Gastrocnemius medialis (tissue), 4 donors: ENCODE data around the gene QSOX2. TPM values are rescaled to one million over a fixed set of nuclear protein-coding genes. Genes with fewer than 3 reads are reported as not detected.

Experiments
- ATAC-seq, 2 donors: fragments of 150-250 bp; one replicate each; pipeline ENCODE4 v1.9.1; 2016
- DNase-seq, 2 donors: peaks; one replicate each; pipeline ENCODE4 v3.0.0-alpha.2; 2019
- H3K27ac ChIP-seq, 4 donors: fragments of 200-600 bp; sonication (generic); 1 replicate in 1 of 4; 2 replicates in 3 of 4; pipeline ENCODE4 v1.5.1; 2016 to 2018; ENCODE audit warnings: mild to moderate bottlenecking in 2 of 4, moderate library complexity in 1 of 4
- H3K27me3 ChIP-seq, 3 donors: fragments of 200-600 bp; sonication (generic) in 2 of 3; 1 replicate in 1 of 3; 2 replicates in 2 of 3; pipeline versions ENCODE4 v1.5.1 to v1.6.0; 2016 to 2019; ENCODE audit warnings: mild to moderate bottlenecking in 1 of 3, moderate library complexity in 1 of 3
- H3K36me3 ChIP-seq, 2 donors: fragments of 200-600 bp; sonication (generic) in 1 of 2; one replicate each; pipeline ENCODE4 v1.5.1; 2017 to 2018
- H3K4me1 ChIP-seq, 2 donors: fragments of 200-600 bp; sonication (generic) in 1 of 2; one replicate each; pipeline ENCODE4 v1.5.1; 2016 to 2017; ENCODE audit warnings: mild to moderate bottlenecking in 2 of 2
- H3K4me3 ChIP-seq, 4 donors: fragments of 200-600 bp; sonication (generic) in 3 of 4; 1 replicate in 1 of 4; 2 replicates in 3 of 4; pipeline ENCODE4 v1.5.1; 2016 to 2019; ENCODE audit warnings: mild to moderate bottlenecking in 2 of 4
- H3K9me3 ChIP-seq, 3 donors: fragments of 200-600 bp; sonication (generic) in 2 of 3; 1 replicate in 1 of 3; 2 replicates in 2 of 3; pipeline ENCODE4 v1.5.1; 2016 to 2019
- POLR2A ChIP-seq, 2 donors: fragments of 450-650 bp; IDR thresholded peaks; one replicate each; pipeline ENCODE4 v1.6.1; 2017; ENCODE audit warnings: antibody characterized with exemption in 2 of 2, mild to moderate bottlenecking in 2 of 2, moderate library complexity in 2 of 2
- in situ Hi-C, 4 donors: fragments of 200-750 bp; cut with MboI; loops; one replicate each; pipeline versions ENCODE4 v1.15.0 to v1.8.0; 2017; ENCODE audit warnings: low sequenced_read_pairs in 4 of 4
- intact Hi-C: fragments of 100-400 bp; cut with DNase I; formaldehyde crosslinking; loops from one replicate; pipeline ENCODE4 v1.15.1; 2023; ENCODE audit warnings: low total_unique reads
- total RNA-seq, 4 donors: library from RNA; depleted of rRNA; stranded (reverse); fragments of >200 nt; gene quantifications; one replicate each; pipeline versions ENCODE4 v1.1.0 to v1.2.3, GENCODE V29; 2016
- TF ChIP-seq, protein P1 (sequence below), 5 experiments: fragments of 450-650 bp in 3 of 5; fragments of 200-600 bp in 2 of 5; sonication (generic) in 2 of 5; IDR thresholded peaks in 4 of 5; conservative IDR thresholded peaks in 1 of 5; 1 replicate in 4 of 5; 2 replicates in 1 of 5; pipeline ENCODE4 v1.5.1; 2016 to 2019; ENCODE audit warnings: antibody characterized with exemption in 5 of 5, mild to moderate bottlenecking in 3 of 5, moderate library complexity in 3 of 5

The QSOX2 gene
- total RNA-seq, 4 donors from 2014 or later, result 3.3 to 5.8 (median 5.2) TPM

DNA sequence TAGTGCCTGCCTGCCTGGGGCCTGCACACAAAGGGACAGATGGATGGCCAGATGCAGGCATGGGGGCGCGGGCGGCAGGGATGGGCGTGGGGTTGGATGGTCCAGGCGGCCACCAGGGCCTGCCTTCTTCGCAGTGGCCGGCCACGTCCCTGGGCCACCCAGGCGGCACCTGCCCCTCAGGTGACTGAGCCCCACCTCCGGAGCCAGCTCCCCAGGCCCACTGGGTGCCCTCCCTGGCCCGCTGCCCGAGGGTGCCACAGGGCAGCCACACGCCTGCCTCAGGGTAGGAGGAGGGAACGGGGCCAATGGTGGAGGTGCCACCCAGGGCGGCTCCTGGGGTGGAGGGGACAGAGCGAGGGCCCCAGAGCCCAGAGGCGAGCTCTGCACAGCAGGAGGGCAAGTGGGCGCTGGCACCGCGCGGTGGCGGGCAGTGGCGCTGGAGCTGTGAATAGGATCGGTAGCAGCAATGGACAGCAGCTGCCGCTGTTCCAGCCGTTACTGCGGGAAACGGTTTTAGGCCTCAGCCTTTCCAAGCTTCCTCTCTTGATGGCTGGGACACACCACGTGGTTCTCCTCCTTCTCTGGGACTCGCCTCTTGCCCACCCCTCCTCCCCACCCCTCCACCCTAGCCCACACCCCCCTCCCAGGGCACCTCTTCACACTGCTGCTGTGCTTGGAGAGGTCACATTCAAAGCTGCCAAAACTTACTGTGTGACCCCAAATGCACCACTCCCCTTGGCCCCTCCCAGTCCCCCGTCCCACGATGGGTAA is 59.8 kb downstream of the QSOX2 start:
- Histone ChIP-seq H3K36me3 (no peaks in the 10 kb centered on the region), H3K27ac (no peak overlapping the region), H3K4me3 (no peak overlapping the region), H3K4me1 (no peaks in the 10 kb centered on the region), H3K27me3 (peaks cover 37 to 56% (median 44%) of the 10 kb centered on the region in 3 donors), H3K9me3 (no peaks in the 10 kb centered on the region)
- DNase-seq (no peak), ATAC-seq (no peak)
- TF ChIP-seq, protein P1, sequence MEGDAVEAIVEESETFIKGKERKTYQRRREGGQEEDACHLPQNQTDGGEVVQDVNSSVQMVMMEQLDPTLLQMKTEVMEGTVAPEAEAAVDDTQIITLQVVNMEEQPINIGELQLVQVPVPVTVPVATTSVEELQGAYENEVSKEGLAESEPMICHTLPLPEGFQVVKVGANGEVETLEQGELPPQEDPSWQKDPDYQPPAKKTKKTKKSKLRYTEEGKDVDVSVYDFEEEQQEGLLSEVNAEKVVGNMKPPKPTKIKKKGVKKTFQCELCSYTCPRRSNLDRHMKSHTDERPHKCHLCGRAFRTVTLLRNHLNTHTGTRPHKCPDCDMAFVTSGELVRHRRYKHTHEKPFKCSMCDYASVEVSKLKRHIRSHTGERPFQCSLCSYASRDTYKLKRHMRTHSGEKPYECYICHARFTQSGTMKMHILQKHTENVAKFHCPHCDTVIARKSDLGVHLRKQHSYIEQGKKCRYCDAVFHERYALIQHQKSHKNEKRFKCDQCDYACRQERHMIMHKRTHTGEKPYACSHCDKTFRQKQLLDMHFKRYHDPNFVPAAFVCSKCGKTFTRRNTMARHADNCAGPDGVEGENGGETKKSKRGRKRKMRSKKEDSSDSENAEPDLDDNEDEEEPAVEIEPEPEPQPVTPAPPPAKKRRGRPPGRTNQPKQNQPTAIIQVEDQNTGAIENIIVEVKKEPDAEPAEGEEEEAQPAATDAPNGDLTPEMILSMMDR (IDR thresholded peaks at IDR 0.05 in 4 of 5, conservative IDR thresholded peaks at IDR 0.05 in 1 of 5), result no peak
- no peak for TF ChIP-seq POLR2A (IDR thresholded peaks at IDR 0.05)
- intact Hi-C loops, result no loop called here
- in situ Hi-C loops, result no loop called here

DNA sequence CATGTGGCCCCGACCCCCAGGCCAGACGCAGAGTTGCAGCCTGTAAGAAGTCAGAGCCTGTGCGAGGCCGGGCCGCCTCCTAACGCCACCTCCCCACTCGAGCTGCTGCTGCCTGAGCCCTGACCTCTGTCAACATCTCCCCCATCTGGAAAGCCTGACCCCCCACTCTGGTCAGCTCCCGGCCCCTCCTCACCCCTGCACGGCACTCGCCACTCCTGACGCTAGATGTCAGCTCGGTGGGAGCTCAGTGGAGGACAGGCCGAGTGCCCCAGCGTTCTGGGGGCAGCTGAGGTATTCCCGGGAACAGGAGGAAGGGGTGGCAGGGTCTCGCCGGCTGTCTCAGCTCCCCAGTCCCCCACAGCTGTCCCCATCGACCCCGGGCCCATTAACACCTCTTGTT is 60.5 kb downstream of the QSOX2 start:
- H3K27me3 ChIP-seq, result peaks cover 35 to 49% (median 37%) of the 10 kb centered on the region in 3 donors
- no peak for DNase-seq
- no peaks in the 10 kb centered on the region for H3K4me1 ChIP-seq
- no peak for TF ChIP-seq POLR2A (IDR thresholded peaks at IDR 0.05)
- TF ChIP-seq, protein P1 (IDR thresholded peaks at IDR 0.05 in 4 of 5, conservative IDR thresholded peaks at IDR 0.05 in 1 of 5), result no peak
- ATAC-seq, result no peak
- in situ Hi-C loops (no loop called here), intact Hi-C loops (no loop called here)
- no peak overlapping the region for H3K27ac ChIP-seq
- H3K9me3 ChIP-seq, result no peaks in the 10 kb centered on the region
- no peaks in the 10 kb centered on the region for H3K36me3 ChIP-seq
- H3K4me3 ChIP-seq, result no peak overlapping the region

DNA sequence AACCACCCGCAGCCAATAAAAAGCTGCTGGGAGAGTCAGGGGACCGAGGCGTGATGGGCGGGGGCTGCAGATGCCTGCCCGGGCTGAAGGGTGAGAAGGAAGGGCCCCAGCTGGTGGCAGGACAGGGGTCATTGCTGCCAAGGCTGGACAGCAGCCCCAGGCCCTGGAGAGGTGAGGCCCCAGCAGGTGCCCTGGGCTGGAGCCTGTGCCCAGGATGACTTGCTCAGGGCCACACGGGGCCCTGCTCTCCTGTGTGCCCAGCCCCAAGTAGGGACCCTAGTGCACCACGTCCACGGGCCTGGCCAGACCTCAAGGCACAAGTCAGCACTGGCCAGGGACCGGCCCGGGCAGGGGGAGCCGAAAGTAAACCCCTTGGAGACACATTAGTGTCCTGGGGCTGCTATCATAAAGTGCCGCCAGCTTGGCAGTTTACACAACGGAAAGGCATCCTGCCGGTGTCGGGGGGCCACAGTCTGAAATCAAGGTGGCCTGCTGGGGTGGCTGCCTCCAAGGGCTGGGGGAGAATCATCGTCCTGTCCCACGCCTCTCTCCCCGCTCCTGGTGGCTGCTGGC is 62.7 kb downstream of the QSOX2 start:
- intact Hi-C loops, result no loop called here
- Histone ChIP-seq H3K4me3 (no peak overlapping the region), H3K4me1 (no peaks in the 10 kb centered on the region), H3K9me3 (no peaks in the 10 kb centered on the region), H3K27ac (no peak overlapping the region), H3K27me3 (peaks cover 19 to 35% (median 28%) of the 10 kb centered on the region in 3 donors), H3K36me3 (no peaks in the 10 kb centered on the region)
- no peak for TF ChIP-seq POLR2A (IDR thresholded peaks at IDR 0.05)
- TF ChIP-seq, protein P1 (IDR thresholded peaks at IDR 0.05 in 4 of 5, conservative IDR thresholded peaks at IDR 0.05 in 1 of 5), result no peak
- in situ Hi-C loops, result no loop called here
- DNase-seq, result no peak
- ATAC-seq, result no peak

DNA sequence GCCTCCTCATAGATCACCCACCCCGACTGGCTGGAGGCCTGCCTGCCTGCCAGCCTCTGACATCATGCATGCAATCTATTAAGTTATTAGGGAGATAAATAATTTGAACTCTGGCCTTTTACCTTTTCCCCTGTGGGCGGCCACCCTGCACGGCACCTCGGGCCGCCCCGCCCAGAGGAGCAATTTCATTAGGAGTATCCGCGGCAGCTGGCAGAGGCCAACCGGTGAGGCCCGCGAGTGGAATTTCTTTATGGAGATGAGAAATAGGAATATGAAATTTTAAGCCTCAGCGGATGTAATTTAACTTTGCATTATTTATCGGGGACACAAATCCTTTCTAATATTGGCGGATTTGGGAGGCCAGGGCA is 63.2 kb downstream of the QSOX2 start:
- no peak for TF ChIP-seq POLR2A (IDR thresholded peaks at IDR 0.05)
- TF ChIP-seq, protein P1 (IDR thresholded peaks at IDR 0.05 in 4 of 5, conservative IDR thresholded peaks at IDR 0.05 in 1 of 5), result no peak
- ATAC-seq (no peak), DNase-seq (no peak)
- intact Hi-C loops (no loop called here), in situ Hi-C loops (no loop called here)
- no peak overlapping the region for H3K4me3 ChIP-seq
- H3K9me3 ChIP-seq, result no peaks in the 10 kb centered on the region
- peaks cover 14 to 29% (median 23%) of the 10 kb centered on the region in 3 donors for H3K27me3 ChIP-seq
- no peaks in the 10 kb centered on the region for H3K36me3 ChIP-seq
- no peaks in the 10 kb centered on the region for H3K4me1 ChIP-seq
- no peak overlapping the region for H3K27ac ChIP-seq
